HepG2 (cell line): ENCODE data around the gene PDZD7. TPM values are rescaled to one million over a fixed set of nuclear protein-coding genes. Genes with fewer than 3 reads are reported as not detected.
A peak's percentile ranks its signal among the peaks of the same experiment; 100 is the strongest.

Experiments
- ATAC-seq: fragments of 200-7000 bp; cut with Tn5 transposase; 3 replicates; pipeline ENCODE4 v1.9.1; 2020; ENCODE audit warnings: mild to moderate bottlenecking, moderate library complexity
- BruUV-seq: library from RNA; stranded (reverse); fragments of 400-500 nt; replicated peaks from 2 replicates; lab custom pipeline; 2021; lab: Mats Ljungman, UMichigan
- CTCF ChIA-PET: fragments of 300-600 bp; formaldehyde crosslinking; extraction: SDS; loops from one replicate; lab custom pipeline; 2021; ENCODE audit warnings: low total read pairs, inconsistent platforms, low intra/inter-chr PET ratio; lab: Yijun Ruan, JAX
- POLR2A ChIA-PET: fragments of 350-600 bp; sonication (Branson Sonifier 250); formaldehyde crosslinking; loops from one replicate; lab custom pipeline; 2020; ENCODE audit warnings: antibody characterized with exemption, inconsistent platforms; lab: Yijun Ruan, JAX
- DNase-seq: peaks from one replicate; pipeline ENCODE4 v3.0.0-alpha.2; 2015; ENCODE audit warnings: low spot score
- FAIRE-seq: peaks from 3 replicates; lab custom pipeline; 2011; peaks lifted over from hg19 to GRCh38; lab: Jason Lieb, UNC
- H2AFZ ChIP-seq: one replicate; pipeline ENCODE4 v1.6.1; 2011; ENCODE audit warnings: low read length, inconsistent platforms
- H3K27ac ChIP-seq: fragments of 300-600 bp; 3 replicates; pipeline ENCODE4 v1.8.0; 2011; ENCODE audit warnings: mixed run types, mild to moderate bottlenecking, mixed read lengths, low read length, inconsistent platforms; ENCODE audit not compliant: insufficient read depth; ENCODE audit errors: extremely low read length
- H3K27me3 ChIP-seq, 2 experiments: fragments of 200-600 bp in 1 of 2; 2 replicates in 1 of 2; 3 replicates in 1 of 2; pipeline versions ENCODE4 v1.6.0 to v1.8.0; 2011; ENCODE audit warnings: low read length in 2 of 2, mild to moderate bottlenecking in 2 of 2, moderate library complexity in 2 of 2, inconsistent platforms in 1 of 2; ENCODE audit not compliant: insufficient read depth in 2 of 2, control insufficient read depth in 1 of 2
- H3K36me3 ChIP-seq, 2 experiments: fragments of 200-600 bp in 1 of 2; replicated peaks in 1 of 2; 2 replicates in 1 of 2; 3 replicates in 1 of 2; pipeline versions ENCODE4 v1.5.1 to v1.8.0; 2011; ENCODE audit warnings: low read length in 2 of 2, inconsistent platforms in 1 of 2; ENCODE audit not compliant: insufficient read depth in 2 of 2, control insufficient read depth in 1 of 2
- H3K4me1 ChIP-seq: 2 replicates; pipeline ENCODE4 v1.5.1; 2012; ENCODE audit warnings: low read length, inconsistent platforms; ENCODE audit not compliant: insufficient read depth
- H3K4me2 ChIP-seq: 2 replicates; pipeline ENCODE4 v1.6.0; 2011; ENCODE audit warnings: low read depth, low read length, inconsistent platforms
- H3K4me3 ChIP-seq, 3 experiments: fragments of 200-600 bp in 1 of 3; sonication (generic), shearing (Covaris generic) in 1 of 3; replicated peaks in 1 of 3; 2 replicates each; pipeline ENCODE4 v1.5.1; 2011 to 2016; ENCODE audit warnings: low read length in 3 of 3, inconsistent platforms in 2 of 3, low read depth in 2 of 3, mild to moderate bottlenecking in 2 of 3, control low read depth in 1 of 3, mixed read lengths in 1 of 3; ENCODE audit not compliant: insufficient read depth in 1 of 3
- H3K79me2 ChIP-seq: one replicate; pipeline ENCODE4 v1.6.1; 2011; ENCODE audit warnings: low read length, inconsistent platforms; ENCODE audit not compliant: insufficient read depth
- H3K9ac ChIP-seq: 2 replicates; pipeline ENCODE4 v1.6.0; 2011; ENCODE audit warnings: mild to moderate bottlenecking, low read depth, low read length, inconsistent platforms; ENCODE audit not compliant: insufficient read depth
- H3K9me3 ChIP-seq: 2 replicates; pipeline ENCODE4 v1.5.1; 2012; ENCODE audit warnings: mild to moderate bottlenecking, low read length
- H4K20me1 ChIP-seq: 2 replicates; pipeline ENCODE4 v1.6.0; 2011; ENCODE audit warnings: inconsistent platforms, mild to moderate bottlenecking, low read length, moderate library complexity; ENCODE audit not compliant: insufficient read depth
- AKNA ChIP-seq: sonication (generic); formaldehyde crosslinking; IDR thresholded peaks from 2 replicates; pipeline ENCODE4 v1.4.0; 2020; ENCODE audit warnings: missing genetic modification reagents, borderline replicate concordance
- E2F5 ChIP-seq: sonication (generic); formaldehyde crosslinking; conservative IDR thresholded peaks from 2 replicates; pipeline ENCODE4 v1.4.0; 2020; ENCODE audit warnings: missing genetic modification reagents
- HOXA3 ChIP-seq: sonication (generic); formaldehyde crosslinking; IDR thresholded peaks from 2 replicates; pipeline ENCODE4 v1.5.0; 2020; ENCODE audit warnings: missing genetic modification reagents
- RFX3 ChIP-seq: IDR thresholded peaks from 2 replicates; pipeline ENCODE4 v1.6.1; 2016; ENCODE audit warnings: missing biosample characterization, missing genetic modification reagents
- RXRB ChIP-seq: IDR thresholded peaks from 2 replicates; pipeline ENCODE4 v1.6.1; 2016; ENCODE audit warnings: borderline replicate concordance, missing genetic modification reagents, missing compliant biosample characterization
- SAP130 ChIP-seq: IDR thresholded peaks from 2 replicates; pipeline ENCODE4 v1.6.1; 2016; ENCODE audit warnings: low read depth
- TAF15 ChIP-seq: fragments of 200-400 bp; formaldehyde crosslinking; IDR thresholded peaks from one replicate; pipeline ENCODE4 v1.6.1; 2018; ENCODE audit warnings: mild to moderate bottlenecking, low read depth, low read length; ENCODE audit not compliant: poor library complexity, severe bottlenecking
- ZNF264 ChIP-seq: sonication (generic); formaldehyde crosslinking; IDR thresholded peaks from 2 replicates; pipeline ENCODE4 v1.4.0; 2020; ENCODE audit warnings: missing genetic modification reagents
- ZNF280D ChIP-seq: sonication (generic); formaldehyde crosslinking; IDR thresholded peaks from 2 replicates; pipeline ENCODE4 v1.5.1; 2020; ENCODE audit warnings: mild to moderate bottlenecking, missing genetic modification reagents
- ZNF563 ChIP-seq: sonication (generic); formaldehyde crosslinking; IDR thresholded peaks from 2 replicates; pipeline ENCODE4 v1.8.0; 2022; ENCODE audit warnings: mild to moderate bottlenecking, moderate library complexity, missing genetic modification reagents
- ZNF768 ChIP-seq: sonication (generic); formaldehyde crosslinking; IDR thresholded peaks from 2 replicates; pipeline ENCODE4 v1.4.0; 2020; ENCODE audit warnings: missing genetic modification reagents
- WGBS: methylation state at CpG from one replicate; pipeline ENCODE4 v1.1.6; 2017; ENCODE audit warnings: low lambda C conversion rate; 5-methylcytosine and 5-hydroxymethylcytosine counted together
- in situ Hi-C: cut with HindIII; loops from 2 replicates; pipeline ENCODE4 v1.10.0; 2017; ENCODE audit warnings: low pct_unique_long_range_greater_than_20kb; ENCODE audit not compliant: extremely low pct_ligation_motif_present
- intact Hi-C: fragments of 100-400 bp; cut with micrococcal nuclease; formaldehyde crosslinking; loops from one replicate; pipeline ENCODE4 v1.10.0; 2022; ENCODE audit not compliant: unreplicated experiment
- polyA plus RNA-seq, 8 experiments: library from polyadenylated mRNA; depleted of rRNA in 3 of 8; stranded (reverse) in 7 of 8; unstranded in 1 of 8; fragments of >200 nt; fragmentation: Illumina TruSeq in 4 of 8; extraction: Trizol in 4 of 8; gene quantifications; 2 replicates each; pipeline versions ENCODE4 v1.2.1 to v1.2.3, GENCODE V29; 2011 to 2016; ENCODE audit warnings: low read depth in 4 of 8, missing spikeins in 1 of 8, mixed read lengths in 1 of 8; ENCODE audit not compliant: insufficient read depth in 1 of 8
- total RNA-seq, 5 experiments: library from RNA; depleted of rRNA; stranded (reverse); fragments of >200 nt; fragmentation: Illumina TruSeq; extraction: Trizol; gene quantifications; 2 replicates each; pipeline ENCODE4 v1.2.3, GENCODE V29; 2016; ENCODE audit warnings: low read depth in 1 of 5

Gene PDZD7
- total and polyA plus RNA-seq, 2 of the 13 experiments (the other 11 are each of a cell fraction or from before 2014, with no cell fraction given) = 0.58 to 0.73 TPM

GRCh38 chr10:101011517-101012423 is 19.2 kb downstream of the PDZD7 start:
- FAIRE-seq (peak; percentile 81), ATAC-seq (peak; percentile 79), DNase-seq (peak; percentile 73)
- no peak overlapping the region for H3K27ac ChIP-seq
- no peaks in the 10 kb centered on the region for H4K20me1 ChIP-seq
- 0% methylated on average over 7 of the region's 22 CpGs for WGBS
- in situ Hi-C loops = no loop called here
- H3K4me1 ChIP-seq = peaks cover 83% of the 10 kb centered on the region
- H3K9me3 ChIP-seq = no peaks in the 10 kb centered on the region
- ChIA-PET CTCF (interaction anchor here (1.2 to 6.1 kb wide), 3 partner anchors 15 to 340 kb away, joined by 3 to 240 read pairs (median 3); partner anchors contain the start of gene LZTS2), POLR2A (interaction anchor here (0.8 to 7.1 kb wide), 10 partner anchors 12 to 133 kb away, joined by 3 to 124 read pairs (median 5); partner anchors contain the start of genes LZTS2, PDZD7 and SFXN3)
- peak overlapping the region; percentile 52 for H3K9ac ChIP-seq
- no peaks in the 10 kb centered on the region for H3K79me2 ChIP-seq
- no peaks in the 10 kb centered on the region for H3K27me3 ChIP-seq
- H3K4me3 ChIP-seq = peak overlapping the region; percentile 33 to 77 (median 68)
- intact Hi-C loops = loop anchor here (1.0 to 5.0 kb wide), 4 partner anchors 13 to 134 kb away; no protein-coding TSS in a partner anchor
- H2AFZ ChIP-seq = no peak overlapping the region
- BruUV-seq = no TSS peak
- H3K36me3 ChIP-seq = peaks cover 0 to 6% of the 10 kb centered on the region in 2 experiments; a peak in 1 of 5 replicates
- H3K4me2 ChIP-seq = peak overlapping the region; percentile 89
- TF ChIP-seq E2F5 (CRISPR knock-in tag) (no peak), ZNF264 (CRISPR knock-in tag) (0 out of 2 replicates have a peak, but pooled peaks have one; percentile 31), TAF15 (no peak), ZNF768 (peak; percentile 20; the same call in 1 of the 2 replicates), ZNF563 (CRISPR knock-in tag) (no peak), AKNA (no peak), ZNF280D (CRISPR knock-in tag) (0 out of 2 replicates have a peak, but pooled peaks have one; percentile 28), HOXA3 (no peak; the same call in 1 of the 2 replicates), RXRB (CRISPR knock-in tag) (0 out of 2 replicates have a peak, but pooled peaks have one; percentile 11), SAP130 (CRISPR knock-in tag) (peak; percentile 52), RFX3 (CRISPR knock-in tag) (no peak)
